ENCODE data around the gene PYCR2.

Gene PYCR2

GRCh38 chr1:225921734-225922709 is 2.0 kb downstream of the PYCR2 start:
- in situ Hi-C loops (cut with HindIII; ENCODE audit: low sequenced_read_pairs) = loop anchor here (5.0 kb wide), 3 partner anchors 40 to 75 kb away; partner anchors contain the start of gene TMEM63A

- in situ Hi-C loops (cut with HindIII; ENCODE audit: low sequenced_read_pairs) = loop anchor here (5.0 kb wide), 3 partner anchors 38 to 73 kb away; partner anchors contain the start of gene TMEM63A
Measured at GRCh38 chr1:225919906-225920305, 4.1 kb downstream of the PYCR2 start.

GRCh38 chr1:225918280-225918679 is 5.8 kb downstream of the PYCR2 start:
- in situ Hi-C loops (cut with HindIII; ENCODE audit: low sequenced_read_pairs) = no loop called here

- in situ Hi-C loops (cut with HindIII; ENCODE audit: low sequenced_read_pairs) = no loop called here
Measured at GRCh38 chr1:225917536-225917935, 6.5 kb downstream of the PYCR2 start.

GRCh38 chr1:225917101-225917500 is 6.9 kb downstream of the PYCR2 start:
- in situ Hi-C loops (cut with HindIII; ENCODE audit: low sequenced_read_pairs) = no loop called here

GRCh38 chr1:225915538-225915991 is 8.5 kb downstream of the PYCR2 start:
- in situ Hi-C loops (cut with HindIII; ENCODE audit: low sequenced_read_pairs) = no loop called here

DNA sequence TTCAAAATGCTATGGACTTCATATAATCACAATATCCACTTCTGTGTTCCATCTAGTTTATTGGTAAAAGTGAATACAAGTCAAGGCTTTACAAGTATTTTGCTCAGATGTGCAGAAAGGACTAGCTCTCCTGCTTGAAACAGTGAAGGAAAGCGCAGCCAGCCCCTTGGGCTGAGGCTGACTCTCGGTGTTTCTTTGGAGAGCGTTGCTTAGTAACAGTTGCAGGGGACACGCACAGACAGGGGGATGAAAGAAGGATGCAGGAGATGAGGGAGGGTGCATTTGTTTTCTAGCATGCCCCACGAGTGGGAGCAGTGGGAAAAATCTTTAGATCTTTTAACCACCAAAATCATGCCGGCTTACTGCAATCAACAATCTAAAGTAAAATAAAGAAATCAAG is 9.1 kb downstream of the PYCR2 start:
- in situ Hi-C loops (cut with HindIII; ENCODE audit: low sequenced_read_pairs) = loop anchor here (5.0 kb wide), 2 partner anchors 42 to 98 kb away; no protein-coding TSS in a partner anchor

DNA sequence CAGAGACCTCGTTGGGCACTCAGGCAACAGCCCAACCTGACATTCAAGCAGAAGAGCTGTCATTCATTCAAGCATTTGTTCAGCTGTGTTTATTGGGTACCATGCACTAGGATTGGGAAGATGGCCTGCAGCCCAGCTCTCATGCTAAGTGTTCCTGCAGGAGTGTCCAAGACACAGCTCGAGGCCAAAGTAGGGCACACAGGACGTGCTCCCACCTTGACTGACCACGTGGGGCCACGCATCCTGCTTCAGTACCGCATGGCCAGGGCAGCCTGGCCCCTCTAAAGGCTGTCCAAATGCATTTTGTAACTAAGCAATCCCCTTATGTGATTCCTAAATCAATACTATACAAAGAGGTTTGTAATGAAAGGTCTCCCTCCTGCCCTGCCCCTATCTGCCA is 9.7 kb downstream of the PYCR2 start:
- in situ Hi-C loops (cut with HindIII; ENCODE audit: low sequenced_read_pairs) = loop anchor here (5.0 kb wide), 2 partner anchors 43 to 97 kb away; no protein-coding TSS in a partner anchor

- in situ Hi-C loops (cut with HindIII; ENCODE audit: low sequenced_read_pairs) = loop anchor here (5.0 kb wide), 2 partner anchors 46 to 94 kb away; no protein-coding TSS in a partner anchor
Measured at GRCh38 chr1:225911191-225912130, 12.6 kb downstream of the PYCR2 start.

GRCh38 chr1:225909477-225909876 is 14.6 kb downstream of the PYCR2 start:
- in situ Hi-C loops (cut with HindIII; ENCODE audit: low sequenced_read_pairs) = no loop called here

- in situ Hi-C loops (cut with HindIII; ENCODE audit: low sequenced_read_pairs) = no loop called here
Measured at GRCh38 chr1:225908773-225909172, 15.3 kb downstream of the PYCR2 start.

GRCh38 chr1:225908013-225908640 is 15.9 kb downstream of the PYCR2 start:
- in situ Hi-C loops (cut with HindIII; ENCODE audit: low sequenced_read_pairs) = no loop called here

DNA sequence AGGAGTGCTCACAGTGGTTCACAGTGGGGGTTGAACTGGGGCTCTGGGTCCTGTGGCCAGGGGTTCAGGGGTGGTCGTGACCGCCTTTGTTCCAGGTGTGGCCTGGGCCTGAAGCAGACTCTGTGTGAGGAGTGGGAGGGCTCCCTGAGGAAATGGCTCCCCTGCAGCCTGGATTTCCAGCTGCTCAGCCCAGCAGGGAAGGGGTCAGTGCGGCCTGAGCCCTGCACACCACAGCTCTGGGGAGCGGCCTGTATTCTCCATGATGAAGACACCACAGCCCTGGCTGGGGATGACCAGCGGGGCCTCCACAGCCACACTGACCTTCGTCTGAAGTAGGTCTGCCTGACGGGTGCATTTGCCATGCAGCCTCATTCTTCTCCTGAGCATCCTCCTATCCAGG is 16.7 kb downstream of the PYCR2 start:
- in situ Hi-C loops (cut with HindIII; ENCODE audit: low sequenced_read_pairs) = no loop called here

DNA sequence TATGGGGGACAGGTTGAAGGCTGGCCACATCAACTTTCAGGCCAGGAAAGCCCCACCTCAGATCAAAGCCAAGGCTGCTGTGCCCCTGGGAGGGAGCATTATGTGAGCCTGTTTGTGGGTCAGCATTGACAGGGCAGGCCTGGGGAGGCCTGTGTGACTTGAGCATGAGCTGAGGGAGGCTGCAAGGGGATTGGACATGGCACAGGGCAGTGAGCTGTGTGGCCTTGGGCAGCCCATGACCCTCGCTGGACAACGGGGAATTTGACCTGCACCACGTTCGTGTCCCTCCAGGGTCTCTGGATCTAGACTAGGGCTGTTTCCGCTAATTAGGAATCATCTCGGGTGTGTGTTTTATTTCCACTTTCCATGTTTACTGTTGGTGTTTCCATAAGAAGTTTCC is 17.6 kb downstream of the PYCR2 start:
- in situ Hi-C loops (cut with HindIII; ENCODE audit: low sequenced_read_pairs) = no loop called here

- in situ Hi-C loops (cut with HindIII; ENCODE audit: low sequenced_read_pairs) = no loop called here
Measured at GRCh38 chr1:225903623-225904022, 20.4 kb downstream of the PYCR2 start.

DNA sequence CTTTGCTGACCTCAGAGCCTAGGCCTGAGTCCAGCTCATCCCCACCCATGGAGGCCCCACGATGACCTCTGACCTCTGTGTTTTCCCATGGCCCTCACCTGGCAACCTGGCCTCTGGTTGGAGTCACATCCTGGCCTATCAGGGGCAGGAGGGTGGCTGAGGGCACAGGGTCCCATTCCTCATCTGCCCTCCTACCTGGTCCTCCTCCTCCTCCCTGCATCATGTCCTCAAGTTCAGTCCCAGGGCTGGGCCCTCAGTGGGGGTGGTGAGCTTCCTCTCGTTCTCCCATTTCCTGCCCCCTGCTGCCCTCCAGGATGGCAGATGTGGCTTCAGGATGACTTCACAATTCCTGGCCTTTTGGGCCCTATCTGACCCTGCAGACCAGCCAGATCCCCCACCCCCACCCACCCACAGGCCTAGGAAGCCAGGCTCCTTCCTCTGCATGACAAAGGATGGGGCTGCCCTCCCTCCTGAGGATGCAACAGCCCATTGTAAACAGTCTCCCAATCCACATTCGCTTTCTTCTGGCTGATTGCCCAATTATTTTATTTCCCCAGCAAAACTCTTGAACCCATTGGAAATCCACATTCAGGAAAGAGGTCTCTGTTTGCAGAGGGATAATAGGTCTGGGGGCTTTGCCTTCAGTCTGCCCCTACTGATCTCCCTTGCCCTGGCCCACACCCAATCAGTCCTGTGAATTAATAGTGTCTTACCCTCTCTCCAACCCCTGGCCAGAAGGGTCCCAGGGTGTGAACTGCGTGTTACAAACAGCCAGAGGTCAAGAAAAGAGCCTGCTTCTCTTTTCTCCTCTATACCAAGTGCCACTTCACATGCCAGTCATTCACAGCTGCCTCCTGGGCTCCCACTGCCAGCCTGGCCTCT is 24.8 kb downstream of the PYCR2 start:
- in situ Hi-C loops (cut with HindIII; ENCODE audit: low sequenced_read_pairs) = no loop called here

DNA sequence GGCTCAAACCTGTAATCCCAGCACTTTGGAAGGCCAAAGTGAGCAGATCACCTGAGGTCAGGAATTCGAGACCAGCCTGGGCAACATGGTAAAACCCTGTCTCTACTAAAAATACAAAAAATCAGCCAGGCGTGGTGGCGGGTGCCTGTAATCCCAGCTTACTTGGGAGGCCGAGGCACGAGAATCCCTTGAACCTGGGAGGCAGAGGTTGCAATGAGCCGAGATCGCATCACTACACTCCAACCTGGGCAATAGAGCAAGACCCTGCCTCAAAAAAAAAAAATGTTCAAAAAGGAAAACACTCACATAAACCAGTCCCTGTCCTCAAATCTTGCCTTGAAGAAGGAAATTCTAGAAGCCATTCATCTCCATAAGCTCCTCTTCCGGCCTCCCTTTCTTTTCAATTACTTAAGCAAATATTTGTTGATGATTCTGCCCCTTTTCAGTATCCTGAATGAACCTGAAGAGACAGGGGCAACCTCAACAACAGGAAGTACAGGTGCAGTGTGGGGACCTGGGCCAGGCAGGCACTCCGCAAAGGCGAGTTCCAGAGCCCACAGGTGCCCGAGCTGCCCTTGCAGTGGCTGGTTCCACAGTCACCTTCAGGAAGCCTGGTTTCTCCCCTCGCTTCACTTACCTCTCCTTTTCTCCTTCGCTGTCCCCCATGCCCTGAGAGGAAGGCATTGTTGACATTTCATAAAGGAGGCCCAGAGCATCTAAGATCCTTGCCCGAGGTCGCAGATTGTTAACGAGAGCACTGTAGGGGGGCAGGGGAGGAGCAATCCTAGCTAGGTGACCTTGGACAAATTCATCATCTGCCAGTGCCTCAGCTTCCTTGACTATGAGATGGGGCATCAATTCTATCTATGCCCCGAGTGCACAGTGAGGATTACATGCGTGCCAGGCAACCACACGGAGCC is 26.2 kb downstream of the PYCR2 start:
- in situ Hi-C loops (cut with HindIII; ENCODE audit: low sequenced_read_pairs) = no loop called here

GRCh38 chr1:225896937-225897549 is 27.0 kb downstream of the PYCR2 start:
- in situ Hi-C loops (cut with HindIII; ENCODE audit: low sequenced_read_pairs) = no loop called here
